GM11168 (cell line): ENCODE results near the gene CELSR1.

Experiments
- in situ Hi-C: fragments of 300-500 bp; cut with MboI; formaldehyde crosslinking; loops from one replicate; pipeline ENCODE4 v1.12.0; 2022; ENCODE audit warnings: low sequenced_read_pairs; ENCODE audit not compliant: unreplicated experiment

Gene CELSR1

DNA sequence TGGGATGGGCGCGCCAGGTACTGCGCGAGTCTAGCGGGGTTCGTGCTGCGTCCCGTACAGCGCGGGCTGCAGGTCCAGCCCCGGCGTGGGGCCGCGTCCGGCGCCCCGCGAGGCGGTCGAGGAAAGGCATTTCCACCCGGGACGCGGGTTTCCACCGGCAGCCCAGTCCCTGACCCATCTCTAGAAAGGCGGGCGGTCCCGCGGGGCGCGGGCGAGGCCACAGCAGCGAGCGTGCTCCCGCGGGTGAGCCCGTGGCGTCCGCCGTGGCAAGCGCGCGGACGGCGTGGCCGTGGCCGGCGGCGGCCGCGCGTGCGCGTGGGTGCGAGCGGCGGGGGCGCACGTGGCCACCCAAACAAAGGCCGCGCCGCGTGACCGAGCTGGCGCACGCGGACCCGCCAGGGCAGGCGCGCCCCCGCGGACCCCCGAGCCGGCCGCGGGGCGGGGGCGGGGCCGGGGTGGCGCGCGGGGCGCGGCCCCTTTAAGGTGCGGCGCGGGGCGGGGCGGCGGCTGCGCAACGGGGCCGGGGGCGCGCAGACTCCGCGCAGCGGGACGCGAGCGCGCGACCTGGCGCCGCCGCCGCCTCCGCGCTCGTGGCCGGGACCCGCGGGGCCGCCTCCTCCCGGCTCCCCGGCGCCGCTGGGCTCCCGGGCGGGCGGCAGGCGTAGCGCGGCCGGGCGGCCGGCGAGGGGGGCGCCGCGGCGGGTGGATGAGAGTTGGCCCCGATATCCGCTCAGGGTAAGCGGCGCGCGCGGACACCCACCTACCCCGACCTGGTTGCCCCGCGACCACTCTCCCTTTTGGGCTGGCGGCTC is 39.3 kb upstream of the CELSR1 start:
- in situ Hi-C loops = no loop called here

DNA sequence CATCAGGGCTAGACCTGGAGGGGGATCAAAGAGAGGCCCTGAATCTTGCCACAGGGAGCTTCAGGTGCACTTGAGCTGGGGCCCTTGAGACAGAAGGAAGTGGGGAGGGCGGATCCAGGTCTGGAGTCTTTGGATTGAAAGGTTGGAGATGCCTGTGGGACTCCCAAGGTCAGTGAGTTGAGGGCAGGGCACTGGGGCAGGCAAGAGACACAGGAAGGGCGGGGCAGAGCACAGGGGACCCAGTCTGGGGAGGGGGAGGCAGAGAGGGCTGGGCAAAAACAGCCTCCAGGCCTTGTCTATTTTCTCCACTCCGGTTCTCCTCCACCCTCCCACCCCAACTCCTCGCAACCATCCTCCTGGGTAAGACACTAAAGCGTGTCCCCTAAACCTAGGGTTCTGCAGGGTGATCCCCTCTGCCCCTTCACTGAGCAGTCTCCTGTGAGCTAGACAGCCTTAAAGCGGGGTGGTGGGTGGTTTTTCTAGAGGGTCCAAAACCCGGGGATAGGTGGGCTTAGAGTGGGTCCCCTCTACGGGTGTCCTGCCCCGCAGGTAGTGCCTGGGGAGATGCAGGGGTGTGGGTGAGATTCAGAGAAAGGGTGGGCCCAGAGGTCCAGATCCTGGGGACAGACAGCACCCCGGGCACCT is 38.6 kb upstream of the CELSR1 start:
- in situ Hi-C loops = no loop called here

DNA sequence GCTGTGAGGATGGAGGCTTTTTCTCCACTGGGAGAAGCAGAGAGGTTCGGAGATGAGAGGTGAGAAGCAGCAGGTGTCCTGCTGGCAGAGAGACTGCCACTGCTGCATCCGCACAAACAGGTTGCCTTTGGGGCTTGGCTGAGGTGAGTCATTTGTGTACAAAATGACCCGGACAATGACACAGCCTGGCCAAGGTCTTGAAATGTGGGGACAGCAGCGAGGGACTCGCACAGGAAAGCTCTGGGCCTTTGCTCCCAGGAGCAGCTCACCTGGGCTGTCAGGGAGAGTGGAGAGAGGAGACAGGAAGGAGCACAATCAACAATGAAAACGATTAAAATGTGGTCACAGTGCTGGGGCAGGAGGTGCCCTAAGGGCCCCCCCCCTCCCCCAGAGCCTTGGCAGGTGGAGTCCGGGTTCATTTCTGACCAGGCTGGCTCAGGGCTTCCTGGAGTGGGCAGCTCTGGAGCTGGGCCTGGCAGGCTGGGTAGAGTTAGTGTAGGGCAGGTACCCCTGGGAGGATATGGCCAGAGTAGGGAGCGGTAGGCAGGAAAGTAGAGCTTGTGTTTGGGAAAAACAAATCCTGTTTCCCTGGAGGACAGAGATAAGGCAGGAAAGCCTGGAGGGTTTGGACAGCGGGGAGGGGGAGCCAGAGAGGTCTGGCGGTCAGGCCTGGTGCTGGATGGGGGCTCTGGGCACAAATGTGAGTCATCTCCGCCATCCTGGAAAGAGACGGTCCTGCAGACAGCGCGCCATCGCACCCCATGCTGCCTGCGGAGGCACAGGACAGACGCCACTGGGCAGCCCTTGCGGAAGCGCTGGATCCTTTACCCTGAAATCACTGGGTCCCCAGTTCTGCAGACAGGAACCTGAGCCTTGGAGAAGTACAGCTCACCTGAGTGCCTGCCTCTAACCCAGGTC is 37.8 kb upstream of the CELSR1 start:
- in situ Hi-C loops = no loop called here

DNA sequence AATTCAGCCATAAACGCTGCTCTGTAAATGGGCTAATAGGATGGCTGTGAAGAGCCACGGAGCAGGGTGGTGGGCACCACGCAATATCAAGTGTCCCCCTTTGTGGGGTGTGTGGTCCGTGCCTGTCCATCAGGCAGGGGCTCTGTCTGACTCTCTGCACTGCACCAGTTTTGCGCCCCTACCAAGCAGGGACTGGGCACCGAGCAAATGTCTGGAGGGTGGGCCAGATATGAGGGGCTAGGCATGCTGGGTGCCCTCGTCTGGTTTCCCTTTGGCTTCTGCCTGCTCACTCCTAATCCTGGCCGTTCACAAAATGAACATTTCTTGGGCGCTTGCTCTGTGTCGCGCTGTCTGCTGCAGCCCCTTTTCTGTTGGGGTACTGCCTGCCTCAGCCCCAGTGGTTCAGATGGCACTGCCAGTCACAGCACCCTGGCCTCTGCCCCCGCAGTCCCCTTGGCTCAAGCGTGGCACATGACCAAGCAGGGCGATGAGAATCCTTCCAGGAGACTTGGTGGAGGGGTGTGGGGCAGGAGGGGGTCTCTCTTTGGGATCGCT is 37.1 kb upstream of the CELSR1 start:
- in situ Hi-C loops = no loop called here

DNA sequence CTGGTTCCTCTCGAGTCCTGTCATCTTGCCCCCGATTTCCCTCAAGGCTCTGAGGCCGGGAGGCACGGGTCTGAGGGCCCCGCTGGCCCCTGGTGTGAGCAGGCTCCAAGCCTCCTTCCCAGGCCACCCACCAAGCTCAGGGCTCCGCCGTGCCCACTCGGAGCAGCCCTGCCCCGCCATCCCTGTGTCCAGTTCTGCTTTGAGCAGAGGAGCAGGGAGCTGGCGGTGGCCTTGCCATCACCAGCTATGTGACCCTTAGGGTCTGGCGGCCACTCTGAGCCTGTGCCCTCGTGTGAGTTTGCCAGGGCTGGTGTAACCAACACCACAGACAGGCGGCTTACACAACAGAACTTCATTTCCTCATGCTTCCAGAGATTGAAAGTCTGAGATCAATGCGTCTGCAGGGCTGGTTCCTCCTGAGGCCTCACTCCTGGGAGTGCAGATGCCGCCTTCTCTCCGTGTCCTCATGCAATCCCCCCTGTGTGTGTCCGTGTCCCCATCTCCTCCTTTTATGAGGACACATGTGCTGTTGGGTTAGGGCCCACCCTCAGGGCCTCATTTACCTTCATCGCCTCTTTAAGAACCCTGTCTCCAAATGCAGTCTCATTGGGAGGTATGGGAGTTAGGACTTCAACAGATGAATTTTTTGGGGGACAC is 36.5 kb upstream of the CELSR1 start:
- in situ Hi-C loops = no loop called here

DNA sequence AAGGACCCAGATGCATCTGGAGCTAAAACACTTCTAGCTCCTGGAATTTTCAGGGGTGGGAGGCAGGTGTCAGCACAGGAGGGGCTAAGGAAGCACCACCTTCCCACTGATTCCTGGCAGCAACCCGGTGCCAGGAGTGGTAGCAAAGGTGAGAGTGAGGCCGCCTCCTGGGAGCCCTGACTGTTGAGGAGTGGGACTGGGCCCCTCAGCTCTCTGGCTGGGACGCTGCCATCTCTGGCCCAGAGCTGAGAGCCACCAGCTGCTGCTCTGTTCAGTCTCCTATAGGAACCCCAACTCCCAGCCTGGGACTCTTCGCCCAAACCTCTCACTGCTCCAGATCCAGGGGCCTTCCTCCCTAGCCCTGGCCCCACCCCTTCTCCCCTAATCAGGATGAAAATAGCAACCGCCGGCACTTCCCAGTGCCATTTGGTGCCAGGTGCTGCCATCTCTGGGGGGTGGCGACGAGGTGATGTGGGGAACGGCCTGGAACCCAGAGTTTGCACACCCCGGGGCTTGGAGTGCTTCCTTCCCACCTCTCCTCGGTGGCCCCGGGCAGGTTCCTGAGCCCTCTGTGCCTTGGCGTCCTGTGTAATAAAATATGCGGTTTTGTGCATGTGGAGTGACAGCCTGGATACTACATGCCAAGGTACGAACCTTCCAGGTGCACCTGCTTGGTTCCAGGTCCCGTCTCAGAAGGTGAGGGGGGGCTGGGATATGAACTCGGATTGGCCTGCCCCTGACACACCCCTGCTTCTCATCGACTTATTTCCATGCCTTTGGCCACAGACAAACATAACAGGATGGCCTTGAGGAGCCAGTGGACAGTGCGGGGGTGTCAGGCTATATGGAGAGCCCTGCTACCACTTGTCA is 35.7 kb upstream of the CELSR1 start:
- in situ Hi-C loops = no loop called here

DNA sequence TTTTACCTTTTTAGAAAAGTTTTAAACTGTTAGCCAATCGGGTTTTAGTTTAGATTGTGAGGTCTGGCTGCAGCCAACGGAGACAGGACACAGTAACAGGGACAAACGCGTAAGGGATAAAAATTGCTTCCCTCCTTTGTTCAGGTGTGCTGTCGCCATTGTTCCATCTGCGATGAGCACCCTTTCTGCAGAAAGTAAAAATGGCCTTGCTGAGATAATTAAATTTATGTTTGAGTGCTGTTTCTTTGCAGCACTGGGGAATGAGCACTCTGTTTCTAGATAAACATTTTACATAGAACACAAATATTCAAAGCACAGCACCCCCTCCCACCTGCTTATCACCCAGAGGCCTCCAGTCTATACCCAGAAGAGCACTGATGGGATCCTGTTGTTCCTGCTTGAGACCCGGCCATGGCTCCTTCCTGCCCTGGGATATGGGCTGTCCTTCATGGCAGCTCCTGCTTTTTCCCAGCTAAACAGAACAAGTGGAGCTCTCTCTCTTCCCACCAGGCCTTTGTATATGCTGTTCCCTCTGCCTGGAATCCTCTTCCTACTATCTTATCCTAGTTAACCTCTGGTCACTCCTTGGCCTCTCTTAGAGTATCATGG is 34.3 kb upstream of the CELSR1 start:
- in situ Hi-C loops = no loop called here

DNA sequence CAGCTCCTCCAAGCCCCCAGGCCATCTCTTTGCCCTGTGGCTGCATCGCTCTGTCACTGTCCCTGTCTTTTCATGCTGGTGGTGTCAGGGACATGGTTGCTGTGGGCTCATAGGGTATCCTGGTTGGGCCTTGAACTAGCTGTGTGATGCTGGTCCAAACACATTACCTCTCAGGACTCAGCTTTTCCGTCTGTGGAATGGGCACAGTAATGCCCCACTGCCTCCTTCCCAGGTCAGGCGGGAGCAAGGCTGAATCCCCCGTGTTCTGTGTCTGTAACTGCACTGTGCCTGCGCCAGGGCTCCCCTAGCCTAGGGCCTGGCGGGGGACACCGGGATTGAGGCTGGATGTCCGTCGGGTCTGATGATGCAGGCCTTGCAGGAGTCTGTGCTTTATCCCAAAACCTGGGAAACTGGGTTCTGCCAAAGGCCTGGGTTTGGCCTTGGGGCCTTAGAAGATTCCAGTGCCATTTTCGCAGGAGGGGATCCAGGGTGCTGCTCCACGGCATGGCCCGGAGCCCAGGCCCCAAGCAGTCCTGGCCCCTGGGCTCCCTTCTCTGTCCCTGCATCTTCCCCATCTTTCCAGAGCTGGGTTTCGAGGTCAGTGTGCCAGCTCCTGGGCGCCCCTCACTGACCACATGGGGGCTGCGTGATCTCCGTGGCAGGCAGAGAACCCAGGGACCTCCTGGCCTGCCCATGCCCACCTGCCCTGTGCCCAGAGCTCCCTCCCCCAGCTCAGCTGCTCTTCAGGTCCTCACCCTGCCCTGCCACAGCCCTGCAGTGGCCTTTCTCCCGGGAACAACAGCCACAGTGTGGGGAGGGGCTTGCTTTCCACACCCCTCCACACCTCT is 32.7 kb upstream of the CELSR1 start:
- in situ Hi-C loops = no loop called here

DNA sequence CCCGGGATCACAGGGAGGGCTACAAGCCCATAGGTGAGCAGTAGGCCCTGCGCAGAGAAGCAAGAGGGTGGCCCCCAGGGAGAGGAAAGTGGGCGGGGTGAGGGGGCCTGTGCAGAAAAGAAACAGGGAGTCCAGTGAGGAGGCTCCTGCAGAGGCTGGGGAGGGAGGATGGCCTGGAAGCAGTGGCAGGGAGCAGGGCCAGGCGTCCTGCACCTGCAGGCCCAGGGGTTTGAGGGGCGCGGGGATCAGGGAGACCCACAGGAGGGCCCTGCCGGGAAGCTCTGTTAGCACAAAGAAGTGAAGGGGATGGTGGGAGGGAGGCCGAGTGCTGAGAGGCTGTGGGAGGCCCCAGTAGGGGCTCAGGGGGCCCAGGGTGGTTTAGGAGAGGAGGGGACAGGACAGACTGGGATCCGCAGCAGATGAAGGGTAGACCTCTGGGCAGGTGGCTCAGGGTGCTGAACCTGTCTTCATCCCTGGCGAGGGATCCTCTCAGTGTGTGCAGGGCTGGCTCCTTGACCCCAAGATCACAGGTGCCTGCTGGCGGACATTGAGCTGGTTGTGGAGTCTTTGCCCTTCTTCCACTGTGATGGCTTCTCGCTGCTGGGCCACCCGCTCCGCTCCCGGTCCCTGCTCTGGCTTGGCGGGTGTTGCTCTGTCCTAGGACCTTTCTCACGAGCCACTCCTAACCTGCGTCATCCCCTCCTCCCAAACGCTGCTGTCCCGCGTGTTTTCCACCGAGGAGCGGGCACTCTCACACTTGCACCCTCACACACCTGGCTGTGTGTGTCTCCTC is 31.8 kb upstream of the CELSR1 start:
- in situ Hi-C loops = no loop called here

DNA sequence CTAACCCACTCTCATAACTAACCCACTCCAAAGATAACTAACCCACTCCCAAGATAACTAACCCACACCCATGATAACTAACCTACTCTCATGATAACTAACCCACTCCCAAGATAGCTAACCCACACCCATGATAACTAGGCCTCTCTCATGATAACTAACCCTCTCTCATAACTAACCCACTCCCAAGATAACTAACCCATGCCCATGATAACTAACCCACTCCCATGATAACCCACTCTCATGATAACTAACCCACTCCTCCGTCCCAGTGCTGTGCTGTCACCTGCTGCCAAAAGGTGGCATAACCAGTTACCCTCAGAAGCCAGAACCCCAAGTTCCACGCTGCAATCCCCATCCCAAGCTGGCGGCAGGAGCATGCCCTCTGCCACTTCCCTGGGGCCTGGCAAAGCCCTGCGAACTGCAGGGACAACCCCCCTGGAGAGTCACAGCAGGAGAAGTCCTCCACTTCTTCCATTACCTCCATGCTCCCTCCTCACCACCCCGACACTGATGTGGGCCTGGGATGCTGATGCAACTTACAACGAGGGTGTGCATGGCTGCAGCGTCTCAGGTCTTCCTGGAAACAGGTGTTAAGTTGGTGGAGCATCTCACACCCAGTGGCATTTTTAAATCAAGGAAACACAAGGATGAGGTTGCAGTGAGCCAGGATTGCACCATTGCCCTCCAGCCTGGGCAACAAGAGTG is 30.8 kb upstream of the CELSR1 start:
- in situ Hi-C loops = no loop called here

DNA sequence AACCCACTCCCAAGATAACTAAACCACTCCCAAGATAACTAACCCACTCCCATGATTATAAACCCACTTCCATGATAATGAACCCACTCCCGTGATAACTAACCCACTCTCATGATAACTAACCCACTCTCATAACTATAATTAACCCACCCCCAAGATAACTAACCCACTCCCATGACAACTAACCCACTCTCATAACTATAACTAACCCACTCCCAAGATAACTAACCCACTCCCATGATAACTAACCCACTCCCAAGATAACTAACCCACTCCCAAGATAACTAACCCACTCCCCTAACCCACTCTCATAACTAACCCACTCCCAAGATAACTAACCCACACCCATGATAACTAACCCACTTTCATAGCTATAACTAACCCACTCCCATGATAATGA is 30.1 kb upstream of the CELSR1 start:
- in situ Hi-C loops = no loop called here

DNA sequence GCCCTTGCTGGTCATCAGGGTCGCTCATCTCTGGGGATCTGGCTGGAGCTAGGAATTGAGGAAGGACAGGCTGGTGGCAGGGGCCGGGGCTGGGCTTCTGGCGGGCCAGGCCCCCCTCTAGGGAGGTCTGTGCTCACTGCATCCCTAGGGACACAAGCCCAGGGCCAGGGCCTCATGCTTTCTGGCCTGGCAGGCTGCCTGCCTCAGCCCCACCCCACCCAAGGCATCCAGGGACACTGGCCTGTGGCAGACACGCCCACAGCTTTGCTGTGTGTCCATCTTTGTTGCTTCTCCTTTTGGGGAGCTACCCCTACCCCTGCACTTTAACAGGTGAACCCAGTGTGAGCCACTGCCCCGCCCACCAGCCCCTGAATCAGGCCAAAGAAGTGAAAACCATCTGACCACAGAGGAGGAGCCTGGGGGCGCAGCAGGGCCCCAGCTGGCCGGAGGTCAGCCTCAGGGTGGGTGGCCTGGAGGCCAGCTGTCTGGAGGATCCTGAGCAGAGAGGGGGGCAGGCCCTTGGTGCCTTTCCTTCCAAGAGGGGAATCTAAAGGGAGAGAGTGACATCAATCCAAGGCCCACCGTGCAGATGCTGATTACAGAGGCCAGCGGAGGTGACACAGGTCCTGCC is 26.8 kb upstream of the CELSR1 start:
- in situ Hi-C loops = no loop called here

DNA sequence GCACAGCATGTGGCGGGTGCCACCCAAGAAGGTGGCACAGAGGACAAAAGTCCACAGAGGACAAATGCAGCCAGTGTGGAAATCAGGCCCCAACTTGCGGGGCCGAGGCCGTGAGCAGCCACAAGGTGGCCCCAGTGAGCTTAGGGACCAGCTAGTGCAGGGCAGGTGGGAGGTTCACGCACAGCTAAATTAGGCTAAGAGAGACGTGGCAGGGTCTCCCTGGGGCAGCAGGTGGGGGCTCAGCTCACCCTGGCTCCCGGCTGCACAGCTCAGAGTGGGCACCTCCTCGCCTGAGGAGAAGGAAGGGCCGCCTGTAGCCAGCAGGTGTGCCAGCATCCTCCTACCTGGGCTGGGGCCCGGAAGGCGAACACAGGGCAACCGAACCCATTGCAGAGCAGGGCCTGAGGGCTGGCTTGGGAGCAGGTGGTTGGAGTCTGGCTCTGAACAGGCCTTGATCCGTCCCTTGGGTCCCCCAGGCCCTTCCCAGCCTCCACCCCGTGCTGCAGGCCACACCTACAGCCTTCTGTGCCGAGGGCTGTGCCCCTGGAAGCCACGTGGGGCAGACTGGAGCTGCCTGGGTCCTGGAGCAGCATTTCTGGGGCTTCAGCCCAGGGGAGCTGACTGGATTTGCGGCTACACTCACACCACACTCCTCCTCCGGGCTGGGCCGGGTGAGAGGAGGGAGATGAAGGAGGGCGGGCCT is 26.1 kb upstream of the CELSR1 start:
- in situ Hi-C loops = no loop called here

DNA sequence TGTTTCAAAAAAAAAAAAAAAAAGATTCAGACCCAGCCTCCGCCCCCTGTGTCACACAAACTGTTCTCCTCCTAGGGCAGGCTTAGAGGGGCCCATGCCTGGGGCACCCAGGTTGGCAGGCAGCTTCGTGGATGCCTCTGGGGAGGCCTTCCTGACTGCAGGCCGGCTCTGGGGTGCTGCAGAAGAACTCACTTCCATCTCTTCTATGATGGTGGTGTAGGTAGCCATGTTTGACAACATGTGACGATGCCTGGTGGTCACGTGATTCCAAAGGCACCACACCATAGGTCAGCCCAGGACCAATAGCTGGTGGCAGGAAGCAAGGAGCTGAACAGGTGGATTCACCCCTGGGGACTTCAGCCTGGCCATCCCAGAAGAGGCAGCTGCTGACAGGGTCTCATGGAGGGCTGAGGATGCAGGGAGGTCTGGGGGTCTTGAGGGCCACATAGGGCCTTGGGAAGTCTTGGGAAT is 24.1 kb upstream of the CELSR1 start:
- in situ Hi-C loops = no loop called here

DNA sequence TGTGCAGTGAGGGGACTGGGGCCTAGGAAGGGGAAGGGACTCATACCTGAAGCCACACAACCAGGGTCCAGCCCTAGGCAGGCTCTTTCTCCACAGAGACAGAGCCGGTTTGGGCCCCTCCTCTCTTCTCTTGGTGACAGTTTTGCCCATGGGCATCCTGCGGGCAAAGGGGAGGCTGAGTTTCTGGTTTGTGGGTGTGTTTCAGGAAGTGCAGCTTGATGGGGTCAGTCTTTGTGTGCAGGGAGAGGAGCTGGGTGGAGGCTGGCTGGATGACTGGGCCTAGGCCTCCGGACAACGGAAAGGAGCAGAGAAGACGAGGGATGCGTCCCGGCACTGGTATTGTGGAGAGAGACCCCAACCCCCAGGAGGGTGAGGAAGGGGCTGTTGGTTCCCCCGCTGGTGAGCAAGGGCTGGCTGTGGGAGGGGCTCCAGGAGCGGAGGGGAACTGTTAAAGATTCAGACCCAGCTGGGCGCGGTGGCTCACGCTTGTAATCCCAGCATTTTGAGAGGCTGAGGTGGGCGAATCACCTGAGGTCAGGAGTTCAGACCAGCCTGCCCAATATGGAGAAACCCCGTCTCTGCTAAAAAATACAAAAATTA is 23.4 kb upstream of the CELSR1 start:
- in situ Hi-C loops = no loop called here
